Uterus (tissue), 4 donors: ENCODE data around the gene CCDC141. TPM values are rescaled to one million over a fixed set of nuclear protein-coding genes. Genes with fewer than 3 reads are reported as not detected.

Experiments used
- DNase-seq, 2 donors: peaks; one replicate each; pipeline ENCODE4 v3.0.0-alpha.2; 2019 to 2020
- H3K27ac ChIP-seq, 2 donors: fragments of 200-600 bp; sonication (generic); 1 replicate in 1 of 2; 2 replicates in 1 of 2; pipeline ENCODE4 v1.5.1; 2016 to 2018
- H3K27me3 ChIP-seq, 2 donors: fragments of 200-600 bp; sonication (generic); one replicate each; pipeline ENCODE4 v1.5.1; 2018 to 2019; ENCODE audit warnings: control low read depth in 1 of 2
- H3K36me3 ChIP-seq, 2 donors: fragments of 200-600 bp; sonication (generic); one replicate each; pipeline ENCODE4 v1.5.1; 2019; ENCODE audit warnings: control low read depth in 1 of 2
- H3K4me1 ChIP-seq, 2 donors: fragments of 200-600 bp; sonication (generic); one replicate each; pipeline ENCODE4 v1.5.1; 2018 to 2019; ENCODE audit warnings: control low read depth in 1 of 2
- H3K4me3 ChIP-seq, 2 donors: fragments of 200-600 bp; sonication (generic); 1 replicate in 1 of 2; 2 replicates in 1 of 2; pipeline ENCODE4 v1.5.1; 2018 to 2019; ENCODE audit warnings: mild to moderate bottlenecking in 1 of 2
- H3K9me3 ChIP-seq, 2 donors: fragments of 200-600 bp; sonication (generic); one replicate each; pipeline ENCODE4 v1.5.1; 2019; ENCODE audit warnings: control low read depth in 1 of 2
- POLR2A ChIP-seq, 2 donors: fragments of 450-650 bp; IDR thresholded peaks; one replicate each; pipeline ENCODE4 v1.6.1; 2016; ENCODE audit warnings: antibody characterized with exemption in 2 of 2, mild to moderate bottlenecking in 1 of 2, moderate library complexity in 1 of 2
- intact Hi-C: fragments of 100-400 bp; cut with DNase I; formaldehyde crosslinking; loops from one replicate; pipeline ENCODE4 v1.15.1; 2023; ENCODE audit warnings: low total_unique reads
- total RNA-seq, 4 donors: library from RNA; depleted of rRNA in 3 of 4; stranded (reverse); fragments of >200 nt in 3 of 4; gene quantifications; one replicate each; pipeline versions ENCODE4 v1.1.0 to v1.2.4, GENCODE V29; 2014 to 2023
- TF ChIP-seq, protein P1 (sequence below), 4 experiments: fragments of 200-600 bp in 2 of 4; fragments of 450-650 bp in 2 of 4; sonication (generic) in 2 of 4; IDR thresholded peaks; one replicate each; pipeline ENCODE4 v1.5.1; 2016 to 2019; ENCODE audit warnings: antibody characterized with exemption in 4 of 4, mild to moderate bottlenecking in 2 of 4, moderate library complexity in 1 of 4
- donor health status: DM: yes; HTN: yes; CAD: no.

Gene CCDC141
- total RNA-seq, 4 donors from 2014 or later, result 0.29 to 10.2 (median 3.8) TPM

GRCh38 chr2:178934571-178934970 is 115.4 kb downstream of the CCDC141 start:
- H3K4me1 ChIP-seq, result no peaks in the 10 kb centered on the region
- H3K36me3 ChIP-seq, result no peaks in the 10 kb centered on the region
- no peaks in the 10 kb centered on the region for H3K27me3 ChIP-seq
- H3K9me3 ChIP-seq, result no peaks in the 10 kb centered on the region
- no peak overlapping the region for H3K4me3 ChIP-seq
- intact Hi-C loops, result no loop called here
- no peak overlapping the region for H3K27ac ChIP-seq
- no peak for TF ChIP-seq POLR2A (IDR thresholded peaks at IDR 0.05)
- no peak for DNase-seq

- H3K36me3 ChIP-seq, result no peaks in the 10 kb centered on the region
- no peaks in the 10 kb centered on the region for H3K4me1 ChIP-seq
- intact Hi-C loops, result no loop called here
- no peak overlapping the region for H3K4me3 ChIP-seq
- no peaks in the 10 kb centered on the region for H3K27me3 ChIP-seq
- H3K9me3 ChIP-seq, result no peaks in the 10 kb centered on the region
- DNase-seq, result no peak
- no peak overlapping the region for H3K27ac ChIP-seq
- TF ChIP-seq, protein P1, sequence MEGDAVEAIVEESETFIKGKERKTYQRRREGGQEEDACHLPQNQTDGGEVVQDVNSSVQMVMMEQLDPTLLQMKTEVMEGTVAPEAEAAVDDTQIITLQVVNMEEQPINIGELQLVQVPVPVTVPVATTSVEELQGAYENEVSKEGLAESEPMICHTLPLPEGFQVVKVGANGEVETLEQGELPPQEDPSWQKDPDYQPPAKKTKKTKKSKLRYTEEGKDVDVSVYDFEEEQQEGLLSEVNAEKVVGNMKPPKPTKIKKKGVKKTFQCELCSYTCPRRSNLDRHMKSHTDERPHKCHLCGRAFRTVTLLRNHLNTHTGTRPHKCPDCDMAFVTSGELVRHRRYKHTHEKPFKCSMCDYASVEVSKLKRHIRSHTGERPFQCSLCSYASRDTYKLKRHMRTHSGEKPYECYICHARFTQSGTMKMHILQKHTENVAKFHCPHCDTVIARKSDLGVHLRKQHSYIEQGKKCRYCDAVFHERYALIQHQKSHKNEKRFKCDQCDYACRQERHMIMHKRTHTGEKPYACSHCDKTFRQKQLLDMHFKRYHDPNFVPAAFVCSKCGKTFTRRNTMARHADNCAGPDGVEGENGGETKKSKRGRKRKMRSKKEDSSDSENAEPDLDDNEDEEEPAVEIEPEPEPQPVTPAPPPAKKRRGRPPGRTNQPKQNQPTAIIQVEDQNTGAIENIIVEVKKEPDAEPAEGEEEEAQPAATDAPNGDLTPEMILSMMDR (IDR thresholded peaks at IDR 0.05), result no peak
- TF ChIP-seq POLR2A (IDR thresholded peaks at IDR 0.05), result no peak
These were observed 116.4 kb downstream of the CCDC141 start for GRCh38 chr2:178933493-178933892.

- H3K36me3 ChIP-seq, result no peaks in the 10 kb centered on the region
- H3K4me3 ChIP-seq, result no peak overlapping the region
- no peaks in the 10 kb centered on the region for H3K27me3 ChIP-seq
- intact Hi-C loops, result no loop called here
- no peak overlapping the region for H3K27ac ChIP-seq
- no peak for TF ChIP-seq POLR2A (IDR thresholded peaks at IDR 0.05)
- TF ChIP-seq, protein P1 (IDR thresholded peaks at IDR 0.05), result no peak
- DNase-seq, result no peak
- no peaks in the 10 kb centered on the region for H3K9me3 ChIP-seq
- no peaks in the 10 kb centered on the region for H3K4me1 ChIP-seq
These were observed 121.9 kb downstream of the CCDC141 start for GRCh38 chr2:178928077-178928476.

GRCh38 chr2:178927173-178927572 is 122.8 kb downstream of the CCDC141 start:
- Histone ChIP-seq H3K27ac (no peak overlapping the region), H3K9me3 (no peaks in the 10 kb centered on the region), H3K36me3 (no peaks in the 10 kb centered on the region), H3K27me3 (no peaks in the 10 kb centered on the region), H3K4me1 (no peaks in the 10 kb centered on the region), H3K4me3 (no peak overlapping the region)
- no peak for DNase-seq
- TF ChIP-seq POLR2A (IDR thresholded peaks at IDR 0.05), result no peak
- TF ChIP-seq, protein P1 (IDR thresholded peaks at IDR 0.05), result no peak
- intact Hi-C loops, result no loop called here

DNA sequence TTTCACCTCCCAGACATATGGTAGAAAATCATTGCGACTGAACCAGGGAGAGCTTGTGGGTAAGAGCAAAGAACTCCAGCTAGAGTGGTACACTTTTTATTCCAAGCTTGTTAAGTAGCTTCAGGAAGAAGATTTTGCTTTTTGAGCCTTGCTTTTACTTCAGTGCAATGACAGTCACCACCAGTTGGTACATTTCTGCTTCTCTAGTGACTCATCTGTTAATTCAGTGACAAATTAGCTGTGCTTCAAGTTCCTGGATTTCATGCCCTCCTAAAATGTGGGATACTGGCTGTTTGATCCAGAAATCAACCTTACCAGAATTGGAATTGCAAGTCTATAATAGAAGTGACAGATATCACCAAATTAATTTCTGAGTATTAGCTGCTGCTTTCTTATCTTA is 125.1 kb downstream of the CCDC141 start:
- Histone ChIP-seq H3K4me3 (no peak overlapping the region), H3K4me1 (no peaks in the 10 kb centered on the region), H3K9me3 (no peaks in the 10 kb centered on the region), H3K36me3 (no peaks in the 10 kb centered on the region), H3K27me3 (no peaks in the 10 kb centered on the region), H3K27ac (no peak overlapping the region)
- TF ChIP-seq POLR2A (IDR thresholded peaks at IDR 0.05), result no peak
- TF ChIP-seq, protein P1 (IDR thresholded peaks at IDR 0.05), result no peak
- intact Hi-C loops, result no loop called here
- no peak for DNase-seq

DNA sequence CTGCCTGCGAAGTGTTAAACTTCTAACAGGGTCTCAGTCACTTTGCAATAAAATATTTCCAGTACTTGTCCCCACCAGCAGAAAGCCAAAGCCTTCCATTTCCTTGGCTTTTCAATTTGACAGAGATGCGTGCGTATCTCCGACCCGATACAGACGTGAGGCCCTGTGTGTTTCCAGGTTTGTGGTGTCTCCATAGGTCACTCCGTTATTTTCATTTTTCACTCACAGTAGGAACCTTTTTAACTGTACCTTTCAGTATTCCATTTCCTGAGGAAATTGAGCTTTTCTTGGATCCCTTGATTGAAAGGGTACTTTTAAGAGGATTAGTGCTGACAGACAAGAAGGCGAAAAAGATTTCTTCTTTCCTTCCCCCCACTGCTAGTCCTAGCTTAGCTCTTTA is 126.4 kb downstream of the CCDC141 start:
- no peak overlapping the region for H3K27ac ChIP-seq
- no peaks in the 10 kb centered on the region for H3K9me3 ChIP-seq
- no peaks in the 10 kb centered on the region for H3K27me3 ChIP-seq
- intact Hi-C loops, result no loop called here
- H3K36me3 ChIP-seq, result no peaks in the 10 kb centered on the region
- TF ChIP-seq, protein P1 (IDR thresholded peaks at IDR 0.05), result no peak
- TF ChIP-seq POLR2A (IDR thresholded peaks at IDR 0.05), result no peak
- H3K4me3 ChIP-seq, result no peak overlapping the region
- H3K4me1 ChIP-seq, result no peaks in the 10 kb centered on the region
- no peak for DNase-seq
